Measurements from ENCODE around the gene CRYBG1. TPM values are rescaled to one million over a fixed set of nuclear protein-coding genes. Genes with fewer than 3 reads are reported as not detected.
A peak's percentile ranks its signal among the peaks of the same experiment; 100 is the strongest.

CRYBG1 gene
- total RNA-seq, 1 donor = 105 TPM

DNA sequence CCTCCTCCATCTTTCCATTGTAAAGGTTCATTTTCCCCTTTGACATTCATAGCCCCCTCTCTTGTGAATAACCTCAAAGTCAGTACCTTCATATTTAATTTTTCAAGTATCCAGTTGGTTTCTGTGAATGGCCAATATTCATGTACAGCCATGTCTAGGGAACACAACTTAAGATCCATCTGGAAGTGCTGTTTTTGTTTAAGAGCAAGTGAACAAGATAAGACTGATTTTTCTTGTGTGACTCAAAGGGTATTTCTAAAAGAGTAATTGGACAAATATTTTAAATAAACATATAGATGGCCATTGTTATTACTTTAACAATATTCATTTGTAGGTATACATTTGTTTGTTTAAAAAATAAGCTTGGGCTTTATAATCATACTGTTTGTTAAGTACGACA is 175.8 kb downstream of the CRYBG1 start:
- TF ChIP-seq, protein P1, sequence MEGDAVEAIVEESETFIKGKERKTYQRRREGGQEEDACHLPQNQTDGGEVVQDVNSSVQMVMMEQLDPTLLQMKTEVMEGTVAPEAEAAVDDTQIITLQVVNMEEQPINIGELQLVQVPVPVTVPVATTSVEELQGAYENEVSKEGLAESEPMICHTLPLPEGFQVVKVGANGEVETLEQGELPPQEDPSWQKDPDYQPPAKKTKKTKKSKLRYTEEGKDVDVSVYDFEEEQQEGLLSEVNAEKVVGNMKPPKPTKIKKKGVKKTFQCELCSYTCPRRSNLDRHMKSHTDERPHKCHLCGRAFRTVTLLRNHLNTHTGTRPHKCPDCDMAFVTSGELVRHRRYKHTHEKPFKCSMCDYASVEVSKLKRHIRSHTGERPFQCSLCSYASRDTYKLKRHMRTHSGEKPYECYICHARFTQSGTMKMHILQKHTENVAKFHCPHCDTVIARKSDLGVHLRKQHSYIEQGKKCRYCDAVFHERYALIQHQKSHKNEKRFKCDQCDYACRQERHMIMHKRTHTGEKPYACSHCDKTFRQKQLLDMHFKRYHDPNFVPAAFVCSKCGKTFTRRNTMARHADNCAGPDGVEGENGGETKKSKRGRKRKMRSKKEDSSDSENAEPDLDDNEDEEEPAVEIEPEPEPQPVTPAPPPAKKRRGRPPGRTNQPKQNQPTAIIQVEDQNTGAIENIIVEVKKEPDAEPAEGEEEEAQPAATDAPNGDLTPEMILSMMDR (IDR thresholded peaks at IDR 0.05; ENCODE audit: insufficient read depth, low read length) = no peak
- H3K4me3 ChIP-seq (ENCODE audit: low read depth, low read length) = no peak overlapping the region
- peak; percentile 41 for DNase-seq (ENCODE audit: low read depth)

DNA sequence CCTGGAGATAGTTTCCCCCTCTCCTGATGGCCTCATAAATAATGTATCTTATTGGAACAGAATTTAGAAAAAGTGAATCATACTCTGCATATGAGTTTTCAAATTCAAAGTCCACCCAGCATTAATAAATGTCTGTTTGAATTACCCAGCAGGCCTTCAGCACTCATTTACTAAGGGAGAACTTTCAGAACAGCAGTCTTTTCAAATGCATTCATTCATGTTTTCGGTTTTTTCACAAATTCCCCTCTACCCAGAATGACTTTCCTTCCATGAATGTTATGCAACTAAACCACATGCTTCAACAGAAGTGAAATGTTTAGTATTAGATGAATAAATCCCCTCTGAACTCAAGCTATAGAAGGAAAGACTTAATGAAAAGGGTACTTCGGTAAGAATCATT is 176.3 kb downstream of the CRYBG1 start:
- no peak overlapping the region for H3K4me3 ChIP-seq (ENCODE audit: low read depth, low read length)
- TF ChIP-seq, protein P1 (IDR thresholded peaks at IDR 0.05; ENCODE audit: insufficient read depth, low read length) = no peak
- peak; percentile 44 for DNase-seq (ENCODE audit: low read depth)

DNA sequence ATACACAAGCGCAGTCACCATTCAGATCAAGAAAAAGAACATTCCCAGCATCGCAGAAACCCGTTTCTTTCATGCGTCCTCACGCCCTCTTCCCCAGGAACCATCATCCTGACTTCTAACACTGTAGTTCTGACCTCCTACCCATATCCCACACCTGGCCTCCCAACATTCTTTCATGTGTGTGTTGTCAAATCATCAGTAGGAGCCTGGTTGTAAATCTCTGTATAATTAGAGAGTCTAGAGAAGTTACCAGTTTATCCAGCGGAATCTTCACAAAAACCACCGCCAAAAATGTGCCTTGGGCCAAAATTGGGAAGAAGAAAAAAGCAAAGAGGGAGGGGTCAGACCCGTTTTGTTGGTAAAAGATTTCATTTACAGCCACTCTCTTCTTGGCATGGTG is 177.1 kb downstream of the CRYBG1 start:
- no peak overlapping the region for H3K4me3 ChIP-seq (ENCODE audit: low read depth, low read length)
- TF ChIP-seq, protein P1 (IDR thresholded peaks at IDR 0.05; ENCODE audit: insufficient read depth, low read length) = no peak
- no peak for DNase-seq (ENCODE audit: low read depth)

DNA sequence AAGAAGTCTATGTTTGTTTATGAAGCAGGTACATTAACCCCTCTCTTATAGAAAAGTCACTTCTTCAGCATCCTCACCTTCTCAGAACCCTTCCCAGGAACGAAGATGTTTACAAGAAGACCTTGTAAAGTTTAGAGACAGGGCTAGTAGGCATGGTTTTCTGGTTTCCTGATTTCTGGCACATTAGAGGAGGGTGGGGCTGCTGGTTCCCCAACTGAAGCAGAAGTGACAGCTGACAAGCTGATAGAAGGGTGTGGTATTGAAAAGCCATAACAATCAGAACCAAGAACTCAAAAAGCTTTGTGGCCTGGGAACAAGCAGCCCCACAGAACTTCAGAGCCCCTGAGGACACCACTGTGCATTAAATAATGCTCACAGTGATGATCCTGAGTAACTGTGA is 177.6 kb downstream of the CRYBG1 start:
- no peak for DNase-seq (ENCODE audit: low read depth)
- TF ChIP-seq, protein P1 (IDR thresholded peaks at IDR 0.05; ENCODE audit: insufficient read depth, low read length) = no peak
- H3K4me3 ChIP-seq (ENCODE audit: low read depth, low read length) = no peak overlapping the region

DNA sequence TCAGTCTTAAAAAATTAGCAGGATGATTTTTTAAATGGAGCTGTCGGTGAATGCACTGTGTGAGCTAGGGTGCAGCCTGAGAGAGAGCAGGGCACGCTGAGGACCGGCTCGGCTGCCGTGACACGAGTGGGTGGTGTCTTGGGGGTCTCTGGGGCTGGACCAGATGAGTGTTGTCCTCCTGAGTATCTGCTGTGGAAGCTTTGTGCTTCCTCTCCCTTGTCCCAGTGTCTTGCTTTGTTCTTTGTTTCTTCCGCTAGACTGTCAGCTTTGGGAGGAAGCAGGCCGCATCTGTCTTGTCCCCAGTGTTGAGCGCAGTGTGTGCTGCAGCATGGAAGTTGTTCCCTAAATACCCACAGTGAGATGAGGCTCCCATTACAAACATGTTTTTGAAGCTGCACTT is 179.4 kb downstream of the CRYBG1 start:
- no peak overlapping the region for H3K4me3 ChIP-seq (ENCODE audit: low read depth, low read length)
- no peak for DNase-seq (ENCODE audit: low read depth)
- TF ChIP-seq, protein P1 (IDR thresholded peaks at IDR 0.05; ENCODE audit: insufficient read depth, low read length) = no peak

DNA sequence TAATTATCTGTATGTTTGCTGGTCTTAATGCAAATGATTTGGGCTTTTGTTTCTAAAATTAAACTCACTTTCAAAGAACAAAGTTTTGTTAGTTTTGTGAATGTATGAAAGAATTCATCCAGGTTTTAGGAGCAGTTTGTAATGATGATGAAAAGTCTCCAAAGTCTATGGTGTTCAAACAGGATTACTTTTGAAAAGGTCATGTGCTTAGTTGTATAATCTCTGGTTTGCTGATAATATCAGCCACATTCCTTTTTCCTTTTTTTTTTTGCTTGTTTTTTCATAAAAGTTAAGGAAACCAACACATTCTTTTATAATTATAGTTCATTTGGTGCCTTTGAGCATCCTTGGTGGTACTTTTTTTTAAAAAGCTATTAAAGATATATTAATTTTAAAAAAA is 179.9 kb downstream of the CRYBG1 start:
- no peak for DNase-seq (ENCODE audit: low read depth)
- TF ChIP-seq, protein P1 (IDR thresholded peaks at IDR 0.05; ENCODE audit: insufficient read depth, low read length) = no peak
- H3K4me3 ChIP-seq (ENCODE audit: low read depth, low read length) = no peak overlapping the region

DNA sequence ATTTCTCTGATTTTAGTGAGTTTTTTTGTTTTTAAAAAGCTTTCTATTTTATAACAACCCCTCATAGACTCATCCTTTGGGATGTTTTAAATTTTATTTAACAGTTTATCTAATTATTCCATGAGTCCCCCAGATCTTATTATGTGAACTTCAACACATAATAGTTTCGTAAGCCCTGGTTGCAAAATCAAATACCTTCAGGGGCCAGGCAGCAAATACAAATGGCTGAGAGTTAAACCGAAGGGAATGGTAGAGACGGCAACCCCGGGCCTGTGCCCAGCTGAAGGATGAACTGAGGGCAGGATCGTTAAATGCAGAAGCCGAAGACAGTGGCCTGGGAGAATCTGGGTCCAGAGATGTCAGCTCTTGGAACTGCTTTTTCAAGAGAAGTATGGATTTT is 180.4 kb downstream of the CRYBG1 start:
- TF ChIP-seq, protein P1 (IDR thresholded peaks at IDR 0.05; ENCODE audit: insufficient read depth, low read length) = no peak
- peak; percentile 31 for DNase-seq (ENCODE audit: low read depth)
- no peak overlapping the region for H3K4me3 ChIP-seq (ENCODE audit: low read depth, low read length)

Measured in fibroblast of the aortic adventitia (primary cell).